ENCODE measurements around the gene SRMS. TPM values are rescaled to one million over a fixed set of nuclear protein-coding genes. Genes with fewer than 3 reads are reported as not detected.

The SRMS gene
- total RNA-seq, 1 experiment from 2014 or later = 0.79 TPM

GRCh38 chr20:63532449-63532971 is 15.0 kb downstream of the SRMS start:
- H3K4me1 Mint-ChIP-seq = peaks cover 3 to 8% of the 10 kb centered on the region in 2 experiments; a peak in 3 of 4 replicates
- no peak overlapping the region for H2AK5ac ChIP-seq (ENCODE audit: insufficient read length, low read length)
- no peaks in the 10 kb centered on the region for H3K36me3 Mint-ChIP-seq (ENCODE audit: insufficient read depth in 1 of 3, low read depth in 3 of 3)
- no peak overlapping the region for H2BK120ac ChIP-seq (ENCODE audit: low read depth, low read length, poor library complexity, severe bottlenecking)
- H2BK15ac ChIP-seq (ENCODE audit: low read depth, low read length) = no peak overlapping the region
- H3K27me3 ChIP-seq (ENCODE audit: insufficient read depth, low read length) = no peaks in the 10 kb centered on the region
- no peak overlapping the region for H2AFZ ChIP-seq (ENCODE audit: low read length)
- DNase-seq = no peak
- no peak overlapping the region for H3T11ph ChIP-seq (ENCODE audit: low read length)
- H3K79me1 ChIP-seq (ENCODE audit: insufficient read depth, low read depth, low read length, poor library complexity, severe bottlenecking) = no peaks in the 10 kb centered on the region
- no peak overlapping the region for H3K4me2 ChIP-seq (ENCODE audit: insufficient read depth, insufficient read length, low read length)
- no peaks in the 10 kb centered on the region for H3K9me3 Mint-ChIP-seq
- H3K27ac Mint-ChIP-seq = no peak overlapping the region
- no peak for TF ChIP-seq CTCF (conservative IDR thresholded peaks at IDR 0.05)
- no peak overlapping the region for H2BK20ac ChIP-seq (ENCODE audit: low read depth, low read length, poor library complexity, severe bottlenecking)
- no peaks in the 10 kb centered on the region for H3K9me3 ChIP-seq (ENCODE audit: control insufficient read depth, low read depth, low read length)
- H2BK12ac ChIP-seq (ENCODE audit: insufficient read length, low read depth, low read length) = no peak overlapping the region
- H4K91ac ChIP-seq (ENCODE audit: insufficient read length, low read depth, low read length) = no peak overlapping the region
- H3K4me1 ChIP-seq (ENCODE audit: insufficient read depth, low read length) = no peaks in the 10 kb centered on the region
- no peak overlapping the region for H3K56ac ChIP-seq (ENCODE audit: insufficient read length, low read depth, low read length)
- H4K20me1 ChIP-seq (ENCODE audit: control insufficient read depth, insufficient read depth, insufficient read length) = peaks cover 5% of the 10 kb centered on the region
- no peak overlapping the region for H3K14ac ChIP-seq (ENCODE audit: insufficient read depth, low read length)
- H3K79me2 ChIP-seq (ENCODE audit: insufficient read depth, low read length) = no peaks in the 10 kb centered on the region
- H2BK5ac ChIP-seq (ENCODE audit: insufficient read length, low read length) = no peak overlapping the region
- H3K9ac ChIP-seq (ENCODE audit: extremely low read depth, insufficient read length, low read length) = no peak overlapping the region
- no peaks in the 10 kb centered on the region for H3K23me2 ChIP-seq (ENCODE audit: insufficient read length, low read depth, low read length, poor library complexity, severe bottlenecking)
- H4K8ac ChIP-seq (replicated peaks; ENCODE audit: insufficient read length, low read depth, low read length) = no peak overlapping the region
- no peak overlapping the region for H3K4me3 Mint-ChIP-seq
- WGBS (ENCODE audit: extremely low coverage, insufficient read length, low lambda C conversion rate) = no CpG with 5 or more reads among the region's 24 CpGs
- H3K27me3 Mint-ChIP-seq (ENCODE audit: low read depth) = no peaks in the 10 kb centered on the region
- H3K23ac ChIP-seq (ENCODE audit: insufficient read length, low read depth, low read length) = no peak overlapping the region
- H3K18ac ChIP-seq (ENCODE audit: insufficient read length, low read depth, low read length) = no peak overlapping the region
- H4K5ac ChIP-seq (ENCODE audit: insufficient read length, low read depth, low read length) = no peak overlapping the region
- no peak overlapping the region for H3K4ac ChIP-seq (ENCODE audit: low read depth, low read length)
- no peak overlapping the region for H3K27ac ChIP-seq (ENCODE audit: insufficient read length, low read depth, low read length)

All from H9 (cell line).